Measurements from ENCODE around the gene NOMO2.
"Not testable (repeated sequence)": the region's sequence is repeated elsewhere in the genome, so short reads cannot be mapped to it uniquely, and the experiment has no call there.

The NOMO2 gene

DNA sequence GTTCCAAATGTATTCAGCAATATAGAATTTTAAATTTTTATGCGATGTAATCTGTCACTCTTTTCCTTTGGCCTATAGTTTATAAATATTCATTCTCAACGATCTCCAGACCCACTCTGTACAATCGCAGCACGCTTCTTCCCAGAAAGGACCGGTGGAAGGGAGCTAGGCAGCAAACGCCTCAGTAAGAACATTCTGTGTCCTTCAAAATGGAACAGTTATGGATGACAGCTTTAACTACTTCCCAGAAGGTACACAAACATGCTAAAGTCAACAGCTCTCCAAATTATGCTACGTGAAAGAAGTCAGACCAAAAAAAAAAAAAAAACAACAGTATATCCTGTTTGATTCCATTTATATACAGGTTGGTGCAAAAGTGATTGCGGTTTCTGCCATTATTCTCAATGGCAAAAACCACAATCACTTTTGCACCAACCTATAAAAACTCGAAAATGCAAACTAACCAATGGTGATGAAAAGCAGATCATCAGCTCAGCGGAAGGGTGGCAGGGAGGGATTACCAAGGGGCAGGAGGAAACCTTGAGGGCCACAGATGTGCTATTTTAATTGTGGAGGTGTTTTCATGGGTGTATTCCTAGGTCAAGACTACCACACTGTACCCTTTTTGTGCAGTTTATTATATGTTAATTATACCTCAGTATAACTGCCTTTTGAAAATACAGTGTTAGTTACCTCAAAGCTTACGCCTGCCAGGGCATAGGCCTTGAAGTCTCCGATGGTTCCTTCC, 43.2 kb downstream of the NOMO2 start:
- DNase-seq: not testable (repeated sequence)

DNA sequence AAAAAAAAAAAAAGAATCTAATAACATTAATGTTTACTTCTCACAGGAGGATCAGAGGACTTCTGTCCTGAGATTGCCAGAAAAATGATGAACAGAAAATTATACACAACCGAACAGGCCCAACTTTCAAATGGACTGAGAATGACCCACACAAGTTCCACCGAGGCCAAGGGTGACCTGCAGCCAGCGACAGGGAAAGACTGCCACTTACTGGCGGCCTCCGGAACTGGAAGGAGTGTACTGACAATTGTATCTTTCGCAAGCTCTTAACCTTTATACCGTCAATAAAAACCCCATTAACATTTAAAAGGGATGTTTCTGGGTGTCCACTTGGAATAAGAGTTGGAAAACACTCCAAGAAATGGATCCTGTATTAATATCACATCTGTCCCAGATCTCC, 63.5 kb downstream of the NOMO2 start:
- not testable (repeated sequence) for DNase-seq

GRCh38 chr16:18497032-18497431, 64.9 kb downstream of the NOMO2 start:
- DNase-seq: not testable (repeated sequence)

- DNase-seq: not testable (repeated sequence)
These were observed 69.6 kb downstream of the NOMO2 start for GRCh38 chr16:18492118-18492897.

DNA sequence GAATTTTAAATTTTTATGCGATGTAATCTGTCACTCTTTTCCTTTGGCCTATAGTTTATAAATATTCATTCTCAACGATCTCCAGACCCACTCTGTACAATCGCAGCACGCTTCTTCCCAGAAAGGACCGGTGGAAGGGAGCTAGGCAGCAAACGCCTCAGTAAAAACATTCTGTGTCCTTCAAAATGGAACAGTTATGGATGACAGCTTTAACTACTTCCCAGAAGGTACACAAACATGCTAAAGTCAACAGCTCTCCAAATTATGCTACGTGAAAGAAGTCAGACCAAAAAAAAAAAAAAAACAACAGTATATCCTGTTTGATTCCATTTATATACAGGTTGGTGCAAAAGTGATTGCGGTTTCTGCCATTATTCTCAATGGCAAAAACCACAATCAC, 125.9 kb downstream of the NOMO2 start:
- not testable (repeated sequence) for DNase-seq

DNA sequence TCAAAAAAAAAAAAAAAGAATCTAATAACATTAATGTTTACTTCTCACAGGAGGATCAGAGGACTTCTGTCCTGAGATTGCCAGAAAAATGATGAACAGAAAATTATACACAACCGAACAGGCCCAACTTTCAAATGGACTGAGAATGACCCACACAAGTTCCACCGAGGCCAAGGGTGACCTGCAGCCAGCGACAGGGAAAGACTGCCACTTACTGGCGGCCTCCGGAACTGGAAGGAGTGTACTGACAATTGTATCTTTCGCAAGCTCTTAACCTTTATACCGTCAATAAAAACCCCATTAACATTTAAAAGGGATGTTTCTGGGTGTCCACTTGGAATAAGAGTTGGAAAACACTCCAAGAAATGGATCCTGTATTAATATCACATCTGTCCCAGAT, 146.1 kb downstream of the NOMO2 start:
- DNase-seq: not testable (repeated sequence)

DNA sequence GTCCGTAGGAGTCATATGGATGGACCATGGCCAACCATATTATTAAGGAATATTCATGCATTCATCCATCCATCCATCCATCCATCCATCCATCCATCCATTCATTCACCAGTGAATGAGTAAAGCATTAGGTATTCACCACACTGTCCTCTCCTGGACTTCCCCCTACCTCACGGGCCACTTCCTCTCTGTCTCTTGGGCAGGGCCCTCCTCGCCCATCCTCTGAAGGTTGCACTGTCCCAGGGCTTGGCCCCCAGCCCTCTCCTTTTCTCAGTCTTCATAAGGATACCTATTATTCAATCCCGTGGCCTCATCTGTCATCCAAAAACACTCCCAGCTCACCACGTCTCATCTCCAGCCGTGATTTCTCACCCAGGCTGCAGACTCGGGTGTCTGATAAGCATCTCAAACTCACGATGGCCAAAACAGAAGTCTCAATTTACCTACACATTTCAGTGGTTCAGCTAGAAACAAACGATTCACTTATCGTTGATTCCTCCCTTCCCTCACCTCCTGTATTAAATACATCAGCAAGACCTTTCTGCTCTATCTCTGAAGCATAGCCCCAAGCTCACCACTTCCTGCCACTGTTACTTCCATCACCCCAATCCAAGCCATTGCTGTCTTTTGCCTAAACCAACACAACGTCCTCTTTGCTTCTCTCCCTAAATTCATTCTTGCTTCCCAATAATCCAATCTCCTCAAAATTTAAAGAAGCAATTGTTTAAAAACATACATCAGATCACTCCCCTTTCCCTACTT, 152.2 kb downstream of the NOMO2 start:
- DNase-seq: not testable (repeated sequence)

GRCh38 chr16:18401851-18402657, 159.8 kb downstream of the NOMO2 start:
- DNase-seq: not testable (repeated sequence)

DNA sequence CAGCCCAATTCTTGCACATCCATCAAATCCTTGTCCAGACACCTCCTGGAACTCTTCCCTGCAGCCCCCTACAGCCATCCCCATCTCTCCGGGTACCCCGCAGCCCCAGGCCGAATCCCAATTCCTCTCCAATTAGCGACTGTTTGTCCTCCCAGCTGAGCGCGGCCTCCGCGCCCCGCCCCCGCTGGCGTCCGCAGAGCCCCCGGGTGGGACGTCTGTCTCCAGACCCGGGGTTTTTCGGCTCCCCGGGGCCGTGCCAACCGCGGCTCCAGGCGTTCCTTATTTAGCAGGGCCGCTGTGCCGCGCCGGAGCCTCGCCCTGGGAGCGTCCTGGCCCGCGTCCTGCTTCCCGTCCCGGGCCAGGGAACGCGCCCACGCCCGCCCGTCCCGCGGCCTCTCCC, 160.7 kb downstream of the NOMO2 start:
- DNase-seq: not testable (repeated sequence)

GRCh38 chr16:18394363-18394762, 167.5 kb downstream of the NOMO2 start:
- not testable (repeated sequence) for DNase-seq

DNA sequence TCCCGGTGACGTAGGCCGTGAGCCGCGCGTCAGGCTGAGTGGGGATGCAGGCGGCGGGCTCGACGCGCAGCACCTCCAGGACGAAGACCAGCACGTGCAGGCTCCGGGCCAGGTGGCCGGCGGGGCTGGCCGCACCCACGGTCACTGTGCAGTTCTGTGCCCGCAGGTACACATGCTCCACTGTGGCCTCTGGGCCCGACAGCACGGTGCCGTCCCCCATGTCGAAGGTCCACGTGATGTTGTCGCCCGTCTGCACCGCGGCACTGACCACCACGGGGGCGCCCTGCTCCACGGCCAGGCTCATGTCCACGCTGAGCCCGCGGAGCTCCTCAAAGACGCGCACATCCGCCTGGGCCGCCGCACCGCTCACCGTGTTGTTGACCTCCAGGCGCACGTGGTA, 174.1 kb downstream of the NOMO2 start:
- DNase-seq: not testable (repeated sequence)

DNA sequence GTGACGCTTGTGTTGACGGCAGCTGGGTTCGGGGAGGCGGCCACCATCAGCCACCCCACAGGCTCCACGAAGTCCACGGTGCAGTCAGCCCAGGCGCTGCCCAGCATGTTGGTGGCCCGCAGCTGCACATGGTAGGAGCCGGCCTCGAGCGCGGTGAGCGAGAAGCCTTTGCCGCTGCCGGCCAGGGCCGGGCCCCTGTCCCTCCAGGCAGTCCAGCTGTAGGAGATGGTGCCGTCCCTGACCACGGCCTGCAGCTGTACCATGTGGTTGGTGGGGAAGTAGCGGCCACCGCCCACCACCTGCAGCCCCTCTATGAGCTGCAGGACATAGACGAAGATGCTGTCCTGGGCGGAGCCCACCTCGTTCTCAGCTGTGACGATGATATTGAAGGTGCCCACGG, 175.4 kb downstream of the NOMO2 start:
- DNase-seq: not testable (repeated sequence)

GRCh38 chr16:18385285-18385684, 176.6 kb downstream of the NOMO2 start:
- not testable (repeated sequence) for DNase-seq

GRCh38 chr16:18384869-18385268, 177.0 kb downstream of the NOMO2 start:
- not testable (repeated sequence) for DNase-seq

DNA sequence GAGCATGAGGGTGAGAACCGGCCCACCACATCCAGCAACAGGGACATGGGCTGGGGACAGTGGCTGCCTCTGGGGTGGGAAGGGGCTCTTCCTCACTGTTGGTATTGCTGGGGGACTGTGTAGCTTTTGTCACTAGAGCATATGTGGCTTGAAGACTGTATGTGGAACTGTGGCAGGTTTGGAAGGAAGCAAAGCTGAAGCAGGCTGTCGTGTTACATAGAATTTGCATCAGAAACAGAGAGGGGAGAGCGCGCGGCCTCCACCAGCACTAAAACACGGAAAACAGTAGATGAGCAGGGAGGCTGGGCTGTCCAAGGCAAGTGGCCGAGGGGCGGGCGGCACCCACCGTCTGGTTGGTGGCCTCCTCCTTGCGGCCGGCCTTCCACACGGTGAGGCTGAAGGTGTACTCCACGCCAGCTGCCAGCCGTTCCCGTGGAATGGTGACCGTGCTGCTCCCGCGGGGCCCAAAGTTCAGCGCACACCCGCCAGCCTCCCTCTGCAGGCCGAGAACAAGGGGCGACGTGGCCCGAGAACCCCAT, 177.7 kb downstream of the NOMO2 start:
- DNase-seq: not testable (repeated sequence)

- DNase-seq: not testable (repeated sequence)
These were observed 179.2 kb downstream of the NOMO2 start for GRCh38 chr16:18382696-18383095.

Measured in kidney glomerular epithelial cell (primary cell).